ENCODE measurements around the gene PDRG1. TPM values are rescaled to one million over a fixed set of nuclear protein-coding genes. Genes with fewer than 3 reads are reported as not detected.

PDRG1 gene
- total RNA-seq, 2 donors from 2014 or later: 7.2 to 9.0 TPM

DNA sequence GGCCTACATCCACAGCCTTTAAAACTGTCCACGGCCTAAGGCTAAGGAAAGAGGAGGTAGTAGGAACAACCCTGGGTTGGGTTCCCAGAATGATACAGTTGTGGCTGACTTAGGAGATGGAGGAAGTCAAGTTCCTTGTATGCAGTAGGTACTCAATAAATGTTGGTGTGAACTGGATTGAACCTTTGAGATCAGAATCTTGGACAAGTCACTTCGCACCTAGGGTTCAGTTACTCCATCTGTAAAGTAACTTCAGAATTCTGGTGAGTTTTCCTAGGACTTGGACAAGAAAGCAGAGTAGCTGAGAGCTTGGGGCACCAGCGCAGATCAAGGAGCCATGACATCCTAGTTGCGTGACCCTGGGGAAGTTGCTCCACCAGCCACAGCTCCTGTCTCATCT, 25.2 kb upstream of the PDRG1 start:
- H3K9me3 ChIP-seq (ENCODE audit: control insufficient read depth, low read length, poor library complexity, severe bottlenecking): no peaks in the 10 kb centered on the region
- no peak overlapping the region for H3K27ac Mint-ChIP-seq
- peaks cover 5% of the 10 kb centered on the region for H3K36me3 Mint-ChIP-seq (ENCODE audit: low read depth)
- H3K4me3 Mint-ChIP-seq: no peak overlapping the region
- no peak for DNase-seq
- peaks cover 5% of the 10 kb centered on the region for H3K4me1 Mint-ChIP-seq
- peaks cover 68% of the 10 kb centered on the region for H3K27me3 Mint-ChIP-seq
- ATAC-seq: no peak

DNA sequence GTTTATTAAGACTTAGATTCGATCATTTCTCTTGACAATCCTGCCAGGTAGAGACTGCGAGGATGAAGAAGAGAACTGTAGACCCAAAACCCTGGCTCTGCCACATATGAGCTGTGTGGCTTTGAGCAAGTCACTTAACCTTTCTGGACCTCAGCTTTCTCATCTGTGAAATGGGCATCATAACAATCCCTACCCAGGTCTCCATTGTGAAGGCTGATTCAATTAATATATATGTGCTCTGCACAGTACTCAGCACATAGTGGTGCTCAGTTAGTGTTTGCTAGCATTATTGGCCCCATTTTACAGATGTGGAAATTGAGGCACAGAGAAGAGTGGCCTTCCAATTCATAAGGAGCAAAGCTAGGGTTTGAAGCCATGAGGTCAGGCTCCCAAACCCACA, 24.0 kb upstream of the PDRG1 start:
- no peaks in the 10 kb centered on the region for H3K9me3 ChIP-seq (ENCODE audit: control insufficient read depth, low read length, poor library complexity, severe bottlenecking)
- Mint-ChIP-seq H3K4me1 (peaks cover 2% of the 10 kb centered on the region), H3K27me3 (peaks cover 68% of the 10 kb centered on the region), H3K27ac (no peak overlapping the region), H3K4me3 (no peak overlapping the region), H3K36me3 (ENCODE audit: low read depth) (peaks cover 4% of the 10 kb centered on the region)
- ATAC-seq (no peak), DNase-seq (no peak)

DNA sequence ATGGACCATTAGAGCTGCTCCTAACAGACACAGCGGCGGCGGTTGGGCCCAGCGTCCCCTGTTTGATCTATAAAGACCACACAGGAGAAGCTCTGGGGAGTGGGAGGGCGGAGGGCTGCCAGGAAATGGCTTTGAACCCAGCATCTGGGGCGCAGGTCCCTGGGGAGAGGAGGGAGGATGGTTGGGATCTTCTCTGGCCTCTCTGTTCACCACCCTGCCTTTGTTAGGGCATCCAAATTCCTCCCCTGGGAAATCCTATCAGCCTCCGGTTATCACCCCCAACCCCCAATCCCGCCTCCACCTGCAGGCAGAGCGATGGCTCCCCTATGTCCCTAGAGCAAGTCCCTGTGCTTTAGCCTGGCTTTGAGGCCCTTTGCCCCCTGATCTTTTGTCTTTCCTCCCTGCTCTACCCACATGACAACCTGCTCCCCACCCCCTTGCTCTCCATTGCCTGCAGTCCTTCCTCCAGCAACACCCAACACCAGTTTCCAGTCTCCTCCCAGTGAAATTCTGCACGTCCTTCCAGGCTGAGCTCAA, 23.2 kb upstream of the PDRG1 start:
- Mint-ChIP-seq H3K27ac (no peak overlapping the region), H3K4me3 (no peak overlapping the region), H3K27me3 (peaks cover 77% of the 10 kb centered on the region), H3K4me1 (peaks cover 2% of the 10 kb centered on the region), H3K36me3 (ENCODE audit: low read depth) (peaks cover 2% of the 10 kb centered on the region)
- no peaks in the 10 kb centered on the region for H3K9me3 ChIP-seq (ENCODE audit: control insufficient read depth, low read length, poor library complexity, severe bottlenecking)
- no peak for DNase-seq
- ATAC-seq: no peak

DNA sequence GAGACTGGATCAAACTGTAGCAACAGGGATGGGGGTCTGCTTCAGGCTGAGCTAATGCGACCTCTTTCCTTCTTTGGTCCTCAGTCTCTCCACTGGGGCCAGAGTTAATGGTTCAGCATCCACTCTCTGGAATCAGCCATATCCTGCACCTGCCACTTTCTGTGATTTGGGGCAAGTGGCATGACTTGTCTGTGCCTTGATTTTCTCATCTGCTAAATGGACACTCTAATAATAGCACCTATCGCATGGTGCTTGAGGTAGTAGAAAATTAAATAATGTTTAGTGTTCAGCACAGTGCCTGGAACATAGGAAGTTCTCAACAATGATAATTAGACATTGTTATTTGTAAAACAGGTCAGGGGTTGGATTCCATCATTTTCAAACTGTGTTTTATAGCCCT, 22.4 kb upstream of the PDRG1 start:
- H3K4me1 Mint-ChIP-seq: no peaks in the 10 kb centered on the region
- H3K27ac Mint-ChIP-seq: no peak overlapping the region
- no peak for DNase-seq
- ATAC-seq: no peak
- H3K9me3 ChIP-seq (ENCODE audit: control insufficient read depth, low read length, poor library complexity, severe bottlenecking): no peaks in the 10 kb centered on the region
- peaks cover 2% of the 10 kb centered on the region for H3K36me3 Mint-ChIP-seq (ENCODE audit: low read depth)
- no peak overlapping the region for H3K4me3 Mint-ChIP-seq
- peaks cover 77% of the 10 kb centered on the region for H3K27me3 Mint-ChIP-seq

DNA sequence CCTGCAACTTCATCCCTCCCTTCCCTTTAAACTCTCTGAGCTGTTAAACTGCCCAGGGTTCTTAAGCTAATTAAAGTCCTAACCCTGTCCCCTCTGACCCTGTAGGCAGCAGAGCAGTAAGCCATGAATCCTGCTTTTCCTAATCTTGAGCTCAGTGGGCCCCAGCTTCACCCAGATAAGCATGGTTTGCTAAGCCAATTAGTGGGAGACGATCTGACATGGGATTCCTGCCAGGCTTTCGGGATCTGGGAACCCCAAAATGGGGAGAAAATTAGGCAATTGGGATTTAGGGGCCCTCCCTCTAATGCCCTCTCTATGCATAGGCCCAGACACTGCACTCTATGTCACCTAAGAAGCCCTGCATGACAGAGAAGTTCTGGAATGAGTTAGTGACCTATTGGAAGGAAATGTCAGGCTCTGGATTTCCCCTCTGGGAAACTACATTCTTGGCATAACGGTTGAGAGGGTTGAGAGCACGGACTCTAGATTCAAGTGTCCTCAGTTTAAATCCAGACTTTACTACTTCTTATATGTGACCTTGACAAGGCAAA, 20.7 kb upstream of the PDRG1 start:
- no peak for ATAC-seq
- H3K27ac Mint-ChIP-seq: no peak overlapping the region
- H3K4me1 Mint-ChIP-seq: peaks cover 2% of the 10 kb centered on the region
- H3K9me3 ChIP-seq (ENCODE audit: control insufficient read depth, low read length, poor library complexity, severe bottlenecking): no peaks in the 10 kb centered on the region
- no peak overlapping the region for H3K4me3 Mint-ChIP-seq
- H3K36me3 Mint-ChIP-seq (ENCODE audit: low read depth): peaks cover 2% of the 10 kb centered on the region
- no peak for DNase-seq
- peaks cover 73% of the 10 kb centered on the region for H3K27me3 Mint-ChIP-seq

DNA sequence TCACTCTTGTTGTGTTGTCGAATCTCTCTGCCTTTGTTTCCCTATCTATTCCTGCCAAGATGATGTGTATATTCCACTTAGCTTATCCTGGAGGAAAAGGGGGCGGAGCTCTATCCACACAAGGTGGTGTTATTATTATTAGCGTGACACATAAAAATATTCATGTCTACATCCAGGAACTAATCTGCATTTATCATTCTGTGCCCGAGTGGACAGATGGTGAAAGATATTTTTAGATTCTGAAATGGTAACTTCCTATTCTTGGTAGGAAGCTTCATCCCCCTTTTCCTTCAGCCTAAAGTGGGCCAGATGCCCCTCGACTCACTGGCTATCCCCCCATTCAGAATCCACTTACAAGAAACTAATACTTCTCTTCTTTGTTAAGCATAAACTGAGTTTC, 18.1 kb upstream of the PDRG1 start:
- Mint-ChIP-seq H3K36me3 (ENCODE audit: low read depth) (peaks cover 2% of the 10 kb centered on the region), H3K27ac (no peak overlapping the region), H3K4me1 (peaks cover 2% of the 10 kb centered on the region), H3K4me3 (no peak overlapping the region), H3K27me3 (peaks cover 83% of the 10 kb centered on the region)
- no peak for ATAC-seq
- no peaks in the 10 kb centered on the region for H3K9me3 ChIP-seq (ENCODE audit: control insufficient read depth, low read length, poor library complexity, severe bottlenecking)
- no peak for DNase-seq

DNA sequence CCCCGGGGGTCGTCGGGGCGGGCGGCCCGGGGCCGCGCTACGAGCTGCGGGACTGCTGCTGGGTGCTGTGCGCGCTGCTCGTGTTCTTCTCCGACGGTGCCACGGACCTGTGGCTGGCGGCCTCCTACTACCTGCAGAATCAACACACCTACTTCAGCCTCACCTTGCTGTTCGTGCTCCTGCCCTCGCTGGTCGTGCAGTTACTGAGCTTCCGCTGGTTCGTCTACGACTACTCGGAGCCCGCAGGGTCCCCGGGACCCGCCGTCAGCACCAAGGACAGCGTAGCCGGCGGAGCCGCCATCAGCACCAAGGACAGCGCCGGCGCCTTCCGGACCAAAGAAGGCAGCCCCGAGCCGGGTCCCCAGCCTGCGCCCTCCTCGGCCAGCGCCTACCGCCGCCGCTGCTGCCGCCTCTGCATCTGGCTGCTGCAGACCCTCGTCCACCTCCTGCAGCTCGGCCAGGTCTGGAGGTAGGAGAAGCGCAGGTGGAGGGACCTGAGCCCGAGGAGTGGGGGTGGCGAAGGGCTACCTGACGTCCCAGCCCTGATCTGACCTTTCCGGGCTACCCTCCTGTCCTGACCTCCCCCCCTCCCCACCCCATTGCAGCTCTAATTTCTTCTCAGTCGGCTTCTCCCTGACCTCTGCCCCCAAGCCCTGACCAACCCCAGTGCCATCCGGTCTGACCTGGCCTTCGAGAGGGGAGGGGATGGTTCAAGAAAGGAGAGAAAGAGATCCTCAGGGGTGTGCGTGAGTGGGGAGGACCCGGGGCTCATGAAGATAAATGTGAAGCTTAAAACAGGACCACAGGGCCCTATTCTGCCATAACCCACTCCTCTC, 16.7 kb upstream of the PDRG1 start:
- peak; percentile 74 to 91 (median 78) for DNase-seq
- ATAC-seq: peak; percentile 98
- Mint-ChIP-seq H3K4me1 (peaks cover 2% of the 10 kb centered on the region), H3K4me3 (peak overlapping the region; percentile 78), H3K27ac (no peak overlapping the region), H3K36me3 (ENCODE audit: low read depth) (peaks cover 2% of the 10 kb centered on the region), H3K27me3 (peaks cover 82% of the 10 kb centered on the region)
- no peaks in the 10 kb centered on the region for H3K9me3 ChIP-seq (ENCODE audit: control insufficient read depth, low read length, poor library complexity, severe bottlenecking)

DNA sequence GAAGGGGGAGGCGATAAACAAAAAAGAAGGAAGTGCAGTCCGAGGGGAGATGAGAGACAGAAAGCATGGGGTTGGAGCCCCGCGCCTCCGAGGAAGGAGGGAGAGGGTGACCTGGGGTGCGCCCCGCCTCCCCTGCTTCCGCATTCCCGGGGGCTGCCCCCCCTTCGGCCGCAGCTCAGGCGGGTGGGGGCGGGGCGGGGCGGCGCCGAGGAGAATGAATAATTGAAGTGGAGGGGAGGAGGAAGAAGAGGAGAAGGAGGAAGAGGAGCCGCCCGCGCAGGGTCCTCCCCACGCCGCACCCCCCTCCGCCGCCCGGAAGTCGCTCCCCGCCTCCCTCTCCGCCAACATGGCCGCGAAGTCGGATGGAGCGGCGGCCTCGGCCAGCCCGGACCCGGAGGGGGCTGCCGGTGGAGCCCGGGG, 16.0 kb upstream of the PDRG1 start, which contains the start of gene XKR7:
Gene XKR7 (plus strand): TSS at position 322 of the 420 bp plus-strand sequence. CDS start 25 bp downstream, at position 347.
- no peaks in the 10 kb centered on the region for H3K9me3 ChIP-seq (ENCODE audit: control insufficient read depth, low read length, poor library complexity, severe bottlenecking)
- no peak within 1 kb of the TSS for H3K27ac Mint-ChIP-seq
- peaks cover 78% of the 10 kb centered on the region for H3K27me3 Mint-ChIP-seq
- ATAC-seq (peak; percentile 6), DNase-seq (no peak)
- peaks cover 2% of the 10 kb centered on the region for H3K4me1 Mint-ChIP-seq
- peak within 1 kb of the TSS; percentile 78 for H3K4me3 Mint-ChIP-seq
- H3K36me3 Mint-ChIP-seq (ENCODE audit: low read depth): no peaks in the 10 kb centered on the region

DNA sequence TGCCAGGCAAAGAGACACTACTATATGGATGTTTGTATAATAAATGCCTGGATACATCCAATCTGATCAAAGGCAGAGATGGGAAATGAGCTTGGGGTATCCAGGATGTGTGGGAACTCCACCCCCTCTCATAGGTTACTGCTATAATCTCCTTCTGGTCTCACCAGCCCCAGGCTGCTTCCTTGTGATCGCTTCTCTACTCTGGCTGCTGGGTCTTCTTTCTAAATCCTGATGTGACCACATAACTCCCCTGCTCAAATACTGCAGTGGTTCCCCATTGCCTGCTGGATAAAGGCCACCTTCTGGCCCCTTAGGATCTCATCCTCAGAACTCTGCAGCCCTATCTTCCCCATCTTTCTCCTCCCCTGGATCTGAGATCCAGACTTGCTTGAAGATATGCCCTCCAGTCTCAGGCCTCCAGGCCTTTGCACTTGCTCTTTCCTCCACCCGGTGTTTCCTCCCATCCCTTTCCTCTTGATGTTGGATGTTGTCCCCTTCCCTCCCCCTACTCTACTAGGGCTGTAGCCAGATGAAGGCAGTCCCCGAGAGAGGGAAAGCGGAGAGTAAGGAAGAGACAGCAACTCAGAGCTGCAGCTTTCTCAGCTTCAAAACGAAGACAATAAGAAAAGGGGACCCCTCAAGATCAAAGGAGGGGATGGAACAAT, 15.3 kb upstream of the PDRG1 start:
- DNase-seq (no peak), ATAC-seq (no peak)
- Mint-ChIP-seq H3K27me3 (peaks cover 75% of the 10 kb centered on the region), H3K36me3 (ENCODE audit: low read depth) (peaks cover 2% of the 10 kb centered on the region), H3K27ac (no peak overlapping the region), H3K4me1 (peaks cover 2% of the 10 kb centered on the region), H3K4me3 (peak overlapping the region; percentile 10)
- H3K9me3 ChIP-seq (ENCODE audit: control insufficient read depth, low read length, poor library complexity, severe bottlenecking): no peaks in the 10 kb centered on the region

DNA sequence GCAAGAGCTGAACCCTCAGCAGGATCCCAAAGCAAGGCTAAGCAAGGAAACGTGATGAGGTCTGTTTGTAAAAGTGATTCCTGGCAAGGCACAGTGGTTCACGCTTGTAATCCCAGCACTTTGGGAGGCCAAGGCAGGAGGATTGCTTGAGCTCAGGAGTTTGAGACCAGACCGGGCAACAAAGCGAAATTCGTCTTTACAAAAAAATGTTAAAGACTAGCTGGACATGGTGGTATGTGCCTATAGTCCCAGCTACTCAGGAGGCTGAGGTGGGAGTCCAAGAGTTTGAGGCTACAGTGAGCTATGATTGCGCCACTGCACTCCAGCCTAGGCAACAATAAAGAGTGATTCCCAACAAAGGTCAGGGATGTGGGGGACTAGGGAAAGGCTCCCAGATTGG, 12.0 kb upstream of the PDRG1 start:
- H3K4me3 Mint-ChIP-seq: no peak overlapping the region
- DNase-seq: no peak
- H3K36me3 Mint-ChIP-seq (ENCODE audit: low read depth): peaks cover 12% of the 10 kb centered on the region
- H3K9me3 ChIP-seq (ENCODE audit: control insufficient read depth, low read length, poor library complexity, severe bottlenecking): no peaks in the 10 kb centered on the region
- peaks cover 2% of the 10 kb centered on the region for H3K4me1 Mint-ChIP-seq
- ATAC-seq: no peak
- H3K27me3 Mint-ChIP-seq: peaks cover 79% of the 10 kb centered on the region
- H3K27ac Mint-ChIP-seq: no peak overlapping the region

DNA sequence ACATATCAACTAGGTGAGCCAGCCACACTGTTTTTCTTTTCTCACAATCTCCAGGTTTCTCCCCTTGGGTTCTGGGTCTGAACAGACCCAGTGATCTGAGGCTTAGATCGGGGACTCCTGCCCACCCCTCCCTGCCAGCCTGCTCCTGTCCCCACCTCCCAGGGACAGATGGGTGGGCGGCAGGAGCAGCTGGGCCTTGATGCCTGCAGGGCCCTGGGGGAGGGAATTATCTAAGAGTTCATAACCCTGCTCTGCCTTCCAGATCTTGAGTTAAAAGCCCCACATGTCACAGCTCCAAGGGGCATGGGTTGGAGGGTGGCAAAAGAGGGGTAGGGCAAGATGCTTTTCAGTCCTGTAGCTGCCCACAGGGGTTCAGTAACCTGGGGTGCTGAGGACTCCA, 10.9 kb upstream of the PDRG1 start:
- Mint-ChIP-seq H3K27ac (no peak overlapping the region), H3K27me3 (peaks cover 84% of the 10 kb centered on the region), H3K36me3 (ENCODE audit: low read depth) (peaks cover 15% of the 10 kb centered on the region), H3K4me3 (no peak overlapping the region), H3K4me1 (no peaks in the 10 kb centered on the region)
- ATAC-seq (no peak), DNase-seq (no peak)
- H3K9me3 ChIP-seq (ENCODE audit: control insufficient read depth, low read length, poor library complexity, severe bottlenecking): no peaks in the 10 kb centered on the region

DNA sequence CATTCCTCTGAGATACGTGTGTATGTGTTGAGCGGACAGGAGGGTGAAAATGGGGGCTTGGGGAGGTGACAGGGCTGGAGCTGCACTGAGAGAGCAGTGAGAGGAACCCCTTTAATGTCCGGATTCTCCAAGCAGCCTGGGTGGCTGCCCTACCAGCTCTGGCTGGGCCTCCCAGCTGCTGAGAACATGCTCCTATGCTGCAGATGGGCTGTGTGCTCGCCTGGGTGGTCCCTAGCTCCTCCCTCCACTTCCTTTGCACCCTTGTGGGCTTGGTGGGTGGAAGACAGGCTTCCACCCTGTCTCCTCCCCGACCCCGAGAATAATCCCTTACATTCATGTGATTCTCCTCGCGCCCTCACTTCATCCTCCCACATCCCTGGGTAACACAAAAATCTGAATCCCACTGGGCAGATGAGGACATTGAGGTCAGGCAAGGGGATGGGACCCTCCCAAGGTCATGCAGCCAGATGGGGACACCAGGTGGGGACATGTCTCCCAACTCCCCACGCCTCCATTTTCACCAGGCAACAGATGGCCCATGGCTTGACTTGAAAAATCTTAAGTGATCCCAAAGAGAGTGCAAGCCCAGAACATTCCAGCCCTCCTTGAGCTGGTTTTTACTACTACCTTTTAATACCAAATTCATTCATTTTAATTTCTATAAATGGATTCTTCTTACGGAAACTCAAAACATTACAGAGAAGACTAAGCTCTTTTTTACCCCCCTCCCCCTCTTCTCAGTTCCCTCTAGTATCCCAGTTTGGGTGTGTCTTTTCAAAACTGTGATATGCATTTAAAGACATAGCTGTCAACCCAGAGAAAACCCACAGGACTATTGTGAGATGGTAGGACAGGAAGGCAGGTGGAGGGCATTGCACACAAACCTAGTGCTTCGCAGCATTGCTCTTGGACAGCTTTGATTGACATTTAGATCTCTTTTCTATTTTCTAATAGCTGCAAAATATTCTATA, 5.0 kb upstream of the PDRG1 start:
- Mint-ChIP-seq H3K27me3 (peaks cover 64% of the 10 kb centered on the region), H3K4me1 (peaks cover 5% of the 10 kb centered on the region), H3K36me3 (ENCODE audit: low read depth) (peaks cover 13% of the 10 kb centered on the region), H3K4me3 (no peak overlapping the region), H3K27ac (no peak overlapping the region)
- no peaks in the 10 kb centered on the region for H3K9me3 ChIP-seq (ENCODE audit: control insufficient read depth, low read length, poor library complexity, severe bottlenecking)
- ATAC-seq (no peak), DNase-seq (no peak)

Data from T-helper 17 cell (primary cell).